ENCODE results near the gene SFRP2. TPM values are rescaled to one million over a fixed set of nuclear protein-coding genes. Genes with fewer than 3 reads are reported as not detected.

SFRP2 gene
- total RNA-seq, 1 experiment from 2014 or later = 0.29 TPM

Other genes starting within 250 kb of the SFRP2 start
- gene TLR2, start 104.8 kb downstream of the SFRP2 start, total RNA-seq (2014; rRNA removed; shearing (Covaris generic)) = not detected in 2 replicates
- gene RNF175, start 29.1 kb downstream of the SFRP2 start, total RNA-seq (2014; rRNA removed; shearing (Covaris generic)) = not detected in 2 replicates